Measurements from ENCODE around the gene PTPDC1. TPM values are rescaled to one million over a fixed set of nuclear protein-coding genes. Genes with fewer than 3 reads are reported as not detected.
A peak's percentile ranks its signal among the peaks of the same experiment; 100 is the strongest.
"Not testable (repeated sequence)": the region's sequence is repeated elsewhere in the genome, so short reads cannot be mapped to it uniquely, and the experiment has no call there.

Gene PTPDC1
- total RNA-seq, 1 donor from 2014 or later = 7.9 TPM

- no peak overlapping the region for H3K27ac ChIP-seq (replicated peaks)
- intact Hi-C loops (cut with micrococcal nuclease) = no loop called here
Observed at GRCh38 chr9:94101162-94101853, 17.0 kb downstream of the PTPDC1 start.

GRCh38 chr9:94108584-94108983 is 24.3 kb downstream of the PTPDC1 start:
- peak; percentile 40 for DNase-seq
- intact Hi-C loops (cut with micrococcal nuclease) = no loop called here
- H3K4me1 ChIP-seq = peaks cover 12% of the 10 kb centered on the region
- no peaks in the 10 kb centered on the region for H3K27me3 ChIP-seq (ENCODE audit: low read depth)
- TF ChIP-seq CTCF (IDR thresholded peaks at IDR 0.05; ENCODE audit: borderline replicate concordance) = no peak
- peak overlapping the region; percentile 50 for H3K27ac ChIP-seq (replicated peaks)
- H3K9me3 ChIP-seq (replicated peaks) = no peaks in the 10 kb centered on the region
- peaks cover 12% of the 10 kb centered on the region for H3K36me3 ChIP-seq
- H3K4me3 ChIP-seq = no peak overlapping the region

More at GRCh38 chr9:94101162-94101853, 17.0 kb downstream of the PTPDC1 start:
- TF ChIP-seq CTCF (IDR thresholded peaks at IDR 0.05; ENCODE audit: borderline replicate concordance) = no peak
- Histone ChIP-seq H3K36me3 (peaks cover 44% of the 10 kb centered on the region), H3K4me3 (no peak overlapping the region), H3K4me1 (no peaks in the 10 kb centered on the region), H3K9me3 (replicated peaks) (no peaks in the 10 kb centered on the region), H3K27me3 (ENCODE audit: low read depth) (no peaks in the 10 kb centered on the region)
- no peak for DNase-seq

- Histone ChIP-seq H3K4me3 (no peak overlapping the region), H3K4me1 (peaks cover 12% of the 10 kb centered on the region), H3K27me3 (ENCODE audit: low read depth) (no peaks in the 10 kb centered on the region), H3K36me3 (no peaks in the 10 kb centered on the region), H3K9me3 (replicated peaks) (no peaks in the 10 kb centered on the region), H3K27ac (replicated peaks) (no peak overlapping the region)
- DNase-seq = no peak
- TF ChIP-seq CTCF (IDR thresholded peaks at IDR 0.05; ENCODE audit: borderline replicate concordance) = no peak
- intact Hi-C loops (cut with micrococcal nuclease) = no loop called here
Observed at GRCh38 chr9:94110821-94111252, 26.6 kb downstream of the PTPDC1 start.

GRCh38 chr9:94111446-94111845 is 27.2 kb downstream of the PTPDC1 start:
- no peaks in the 10 kb centered on the region for H3K36me3 ChIP-seq
- H3K27ac ChIP-seq (replicated peaks) = no peak overlapping the region
- H3K4me3 ChIP-seq = no peak overlapping the region
- H3K9me3 ChIP-seq (replicated peaks) = no peaks in the 10 kb centered on the region
- DNase-seq = no peak
- no peaks in the 10 kb centered on the region for H3K27me3 ChIP-seq (ENCODE audit: low read depth)
- intact Hi-C loops (cut with micrococcal nuclease) = no loop called here
- no peak for TF ChIP-seq CTCF (IDR thresholded peaks at IDR 0.05; ENCODE audit: borderline replicate concordance)
- peaks cover 12% of the 10 kb centered on the region for H3K4me1 ChIP-seq

GRCh38 chr9:94112716-94113465 is 28.6 kb downstream of the PTPDC1 start:
- Histone ChIP-seq H3K9me3 (replicated peaks) (no peaks in the 10 kb centered on the region), H3K36me3 (no peaks in the 10 kb centered on the region), H3K4me1 (peaks cover 11% of the 10 kb centered on the region), H3K27me3 (ENCODE audit: low read depth) (no peaks in the 10 kb centered on the region), H3K4me3 (no peak overlapping the region), H3K27ac (replicated peaks) (peak overlapping the region; percentile 39)
- no peak for DNase-seq
- intact Hi-C loops (cut with micrococcal nuclease) = no loop called here
- no peak for TF ChIP-seq CTCF (IDR thresholded peaks at IDR 0.05; ENCODE audit: borderline replicate concordance)

- H3K27me3 ChIP-seq (ENCODE audit: low read depth); H3K9me3 ChIP-seq (replicated peaks); H3K4me3 ChIP-seq; H3K4me1 ChIP-seq; intact Hi-C loops (cut with micrococcal nuclease); H3K27ac ChIP-seq (replicated peaks); H3K36me3 ChIP-seq; DNase-seq: not testable (repeated sequence)
Observed at GRCh38 chr9:94120088-94120487, 35.8 kb downstream of the PTPDC1 start.

All from left ventricle myocardium inferior (tissue), 1 donor.